Amniotic stem cell (primary cell): Measurements from ENCODE around the gene VWA5B2.

Experiments used
- DNase-seq: peaks from one replicate; lab custom pipeline; 2025; lab: John Stamatoyannopoulos, UW

Gene VWA5B2

DNA sequence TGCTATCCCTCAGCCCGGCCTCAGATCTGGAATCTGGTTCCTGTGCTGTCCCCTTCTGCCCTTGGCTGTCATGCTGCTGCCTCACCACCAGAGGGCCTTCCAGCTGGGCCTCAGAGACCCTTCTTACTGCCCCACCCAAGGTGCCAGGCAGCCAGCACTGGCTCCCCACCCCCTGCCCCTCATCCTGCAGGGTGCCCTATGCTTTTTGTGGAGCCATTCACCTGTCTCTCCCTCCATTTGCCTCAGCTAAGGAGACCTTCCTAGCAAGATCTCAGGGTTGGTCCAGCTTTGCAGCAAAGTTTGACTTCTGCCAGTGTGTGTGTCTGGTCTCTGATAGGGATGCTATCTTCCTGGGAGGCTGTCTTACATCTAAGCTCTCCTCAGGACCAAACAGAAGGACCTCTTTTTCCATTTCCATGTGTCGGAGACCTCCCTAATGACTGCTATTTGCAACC lies 1.9 kb upstream of the VWA5B2 start:
- DNase-seq = no peak

GRCh38 chr3:184228376-184229137 lies 828 bp upstream of the VWA5B2 start:
- no peak for DNase-seq

- DNase-seq = no peak
Observed at GRCh38 chr3:184230081-184230602, 757 bp downstream of the VWA5B2 start.

DNA sequence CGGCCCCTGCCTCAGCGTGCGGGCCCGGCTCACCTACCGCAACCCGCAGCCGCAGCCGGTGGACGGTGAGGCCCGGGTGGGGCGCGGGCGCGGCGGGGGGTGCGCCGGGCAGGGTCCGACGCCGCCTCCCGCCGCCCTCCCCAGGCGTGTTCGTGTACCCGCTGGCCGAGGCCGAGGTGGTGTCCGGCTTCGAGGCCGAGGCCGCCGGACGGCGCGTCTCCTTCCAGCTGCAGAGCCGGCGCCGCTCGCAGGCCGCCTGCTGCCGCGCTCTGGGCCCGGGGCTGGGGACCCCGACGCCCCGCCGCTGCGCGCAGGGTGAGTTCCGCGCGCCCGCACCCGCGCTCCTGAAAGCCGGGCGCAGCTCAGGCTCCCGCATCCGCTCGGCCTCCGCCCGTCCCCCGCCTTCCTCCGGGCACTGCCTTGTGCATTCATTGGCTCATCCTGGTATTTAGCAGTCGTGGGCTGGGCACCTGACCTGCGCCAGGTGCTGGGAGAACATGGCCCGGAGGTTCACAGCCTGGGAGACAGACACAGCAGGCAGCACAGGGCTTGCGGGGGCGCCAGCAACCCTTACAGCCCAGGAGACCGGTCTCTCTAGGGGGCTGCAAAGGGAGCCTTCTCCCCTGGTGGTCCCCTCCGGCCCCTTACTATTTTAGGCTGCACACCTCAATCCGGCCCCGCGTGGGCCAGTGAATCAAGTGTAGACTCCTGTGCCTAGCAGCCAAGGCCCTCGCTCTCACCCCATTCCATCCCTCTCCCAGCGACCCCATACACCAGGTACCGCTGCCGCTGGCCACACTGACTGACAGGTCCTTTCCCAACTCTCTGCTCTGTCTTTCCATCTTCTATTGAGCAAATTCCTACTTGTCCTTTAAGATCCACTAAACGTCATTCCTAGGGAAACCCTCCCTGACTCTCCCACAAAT lies 1.5 kb downstream of the VWA5B2 start:
- DNase-seq = no peak

DNA sequence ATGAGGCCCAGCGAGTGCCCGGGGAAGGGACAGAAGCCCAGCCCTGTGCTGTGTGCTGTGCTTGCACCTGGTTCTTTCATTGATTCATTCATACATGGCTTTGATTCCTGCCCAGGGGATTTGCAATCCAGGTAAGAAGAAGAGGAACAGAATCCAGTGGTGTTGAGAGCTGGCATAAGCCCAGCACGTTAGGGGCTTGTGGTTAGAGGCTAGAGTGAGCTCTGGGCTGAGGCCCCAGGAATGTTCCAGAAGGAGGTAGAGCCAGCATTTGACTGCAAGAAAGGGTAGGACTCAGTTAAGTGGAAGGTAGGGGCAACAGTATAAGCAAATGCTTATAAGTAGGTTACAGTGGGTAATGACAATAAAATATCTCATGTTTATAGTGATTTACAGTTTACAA lies 2.3 kb downstream of the VWA5B2 start:
- no peak for DNase-seq

- no peak for DNase-seq
Observed at GRCh38 chr3:184233127-184233843, 3.9 kb downstream of the VWA5B2 start.

- DNase-seq = peak; percentile 15
Observed at GRCh38 chr3:184234224-184234623, 4.8 kb downstream of the VWA5B2 start.

GRCh38 chr3:184234671-184235380 lies 5.4 kb downstream of the VWA5B2 start:
- DNase-seq = no peak

DNA sequence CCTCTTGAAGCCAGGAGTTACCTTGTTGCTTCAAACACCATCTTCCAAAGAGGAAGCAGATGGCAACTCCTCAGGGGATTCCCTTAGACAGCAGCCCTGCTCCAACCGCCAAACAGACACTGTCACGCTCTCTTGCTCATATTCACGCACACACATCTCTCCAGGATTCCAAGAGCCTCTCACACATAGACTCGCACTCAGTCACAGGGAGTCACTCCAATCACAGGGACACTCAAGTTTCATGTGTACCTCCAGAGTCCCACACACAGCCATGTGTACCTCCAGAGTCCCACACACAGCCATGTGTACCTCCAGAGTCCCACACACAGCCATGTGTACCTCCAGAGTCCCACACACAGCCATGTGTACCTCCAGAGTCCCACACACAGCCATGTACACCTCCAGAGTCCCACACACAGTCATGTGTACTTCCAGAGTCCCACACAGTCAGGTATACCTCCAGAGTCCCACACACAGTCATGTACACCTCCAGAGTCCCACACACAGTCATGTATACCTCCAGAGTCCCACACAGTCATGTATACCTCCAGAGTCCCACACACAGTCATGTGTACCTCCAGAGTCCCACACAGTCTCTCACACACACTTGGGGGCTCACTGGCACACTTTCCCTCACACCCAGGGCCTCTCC lies 6.1 kb downstream of the VWA5B2 start:
- no peak for DNase-seq

DNA sequence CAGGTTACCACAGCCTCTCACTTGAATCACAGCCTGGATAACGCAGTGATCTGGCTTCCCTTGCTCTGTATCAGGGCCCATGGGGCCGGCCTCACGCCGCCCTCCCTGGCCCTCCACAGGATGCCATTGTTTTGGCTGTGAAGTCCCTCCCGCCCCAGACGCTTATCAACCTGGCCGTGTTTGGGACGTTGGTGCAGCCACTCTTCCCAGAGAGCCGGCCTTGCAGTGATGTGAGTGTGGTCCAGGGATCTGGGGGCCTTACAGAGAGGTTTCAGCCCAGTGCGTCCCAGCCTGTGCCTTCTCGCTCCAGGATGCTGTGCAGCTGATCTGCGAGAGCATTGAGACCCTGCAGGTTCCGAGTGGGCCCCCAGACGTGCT lies 6.6 kb downstream of the VWA5B2 start:
- DNase-seq = no peak

GRCh38 chr3:184236636-184237035 lies 7.3 kb downstream of the VWA5B2 start:
- no peak for DNase-seq

- DNase-seq = no peak
Observed at GRCh38 chr3:184237211-184237610, 7.8 kb downstream of the VWA5B2 start.

- DNase-seq = no peak
Observed at GRCh38 chr3:184237807-184238206, 8.4 kb downstream of the VWA5B2 start.

GRCh38 chr3:184238246-184238818 lies 8.9 kb downstream of the VWA5B2 start:
- DNase-seq = no peak

- no peak for DNase-seq
Observed at GRCh38 chr3:184239221-184239620, 9.8 kb downstream of the VWA5B2 start.

DNA sequence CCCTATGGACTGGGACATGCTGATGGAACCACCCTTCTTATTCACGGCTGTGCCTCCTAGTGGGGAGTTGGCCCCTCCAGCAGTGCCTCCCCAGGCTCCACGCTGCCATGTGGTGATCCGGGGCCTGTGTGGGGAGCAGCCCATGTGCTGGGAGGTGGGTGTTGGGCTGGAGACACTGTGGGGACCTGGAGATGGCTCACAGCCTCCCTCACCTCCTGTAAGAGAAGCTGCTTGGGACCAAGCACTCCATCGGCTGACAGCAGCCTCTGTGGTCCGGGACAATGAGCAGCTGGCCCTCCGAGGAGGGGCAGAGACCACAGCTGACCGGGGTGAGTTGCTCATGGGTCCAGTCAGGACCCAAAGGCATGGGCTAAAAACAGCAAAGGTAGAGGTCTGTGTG lies 10.3 kb downstream of the VWA5B2 start:
- no peak for DNase-seq

DNA sequence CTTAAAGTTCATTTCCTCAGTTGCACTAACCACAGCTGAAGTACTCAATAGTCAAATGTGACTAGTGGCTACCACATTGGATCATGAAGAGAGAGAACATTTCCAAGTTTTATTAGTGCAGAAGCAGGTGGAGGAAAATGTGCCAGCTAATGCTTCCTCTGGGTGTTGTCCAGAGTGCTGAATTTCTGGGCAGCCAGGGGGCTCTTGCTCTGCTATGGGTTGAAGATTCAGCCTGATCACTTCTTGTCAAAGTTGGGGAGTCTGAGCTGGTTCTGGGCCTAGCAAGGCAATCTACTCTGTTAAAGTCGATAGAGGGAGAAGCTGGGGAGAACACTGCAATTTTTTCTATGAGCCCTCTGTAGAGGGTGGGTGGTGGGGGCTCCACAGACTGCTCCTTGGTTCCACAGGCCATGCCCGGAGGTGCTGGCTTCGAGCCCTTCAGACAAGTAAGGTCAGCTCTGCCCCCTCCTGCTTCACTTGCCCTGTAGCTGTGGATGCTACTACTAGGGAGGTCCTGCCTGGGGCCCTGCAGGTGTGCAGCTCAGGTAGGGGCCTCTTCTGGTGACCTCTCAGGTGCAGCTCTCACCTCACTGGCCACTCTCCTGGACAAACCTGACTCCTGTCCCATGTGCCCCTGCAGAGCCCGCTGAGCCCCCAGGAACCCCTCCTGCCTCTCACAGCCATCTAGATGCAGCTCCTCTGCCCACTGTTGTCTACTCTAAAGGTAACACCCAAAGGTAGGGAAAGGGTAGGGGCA lies 11.2 kb downstream of the VWA5B2 start:
- no peak for DNase-seq

GRCh38 chr3:184241141-184241446 lies 11.7 kb downstream of the VWA5B2 start:
- DNase-seq = no peak

DNA sequence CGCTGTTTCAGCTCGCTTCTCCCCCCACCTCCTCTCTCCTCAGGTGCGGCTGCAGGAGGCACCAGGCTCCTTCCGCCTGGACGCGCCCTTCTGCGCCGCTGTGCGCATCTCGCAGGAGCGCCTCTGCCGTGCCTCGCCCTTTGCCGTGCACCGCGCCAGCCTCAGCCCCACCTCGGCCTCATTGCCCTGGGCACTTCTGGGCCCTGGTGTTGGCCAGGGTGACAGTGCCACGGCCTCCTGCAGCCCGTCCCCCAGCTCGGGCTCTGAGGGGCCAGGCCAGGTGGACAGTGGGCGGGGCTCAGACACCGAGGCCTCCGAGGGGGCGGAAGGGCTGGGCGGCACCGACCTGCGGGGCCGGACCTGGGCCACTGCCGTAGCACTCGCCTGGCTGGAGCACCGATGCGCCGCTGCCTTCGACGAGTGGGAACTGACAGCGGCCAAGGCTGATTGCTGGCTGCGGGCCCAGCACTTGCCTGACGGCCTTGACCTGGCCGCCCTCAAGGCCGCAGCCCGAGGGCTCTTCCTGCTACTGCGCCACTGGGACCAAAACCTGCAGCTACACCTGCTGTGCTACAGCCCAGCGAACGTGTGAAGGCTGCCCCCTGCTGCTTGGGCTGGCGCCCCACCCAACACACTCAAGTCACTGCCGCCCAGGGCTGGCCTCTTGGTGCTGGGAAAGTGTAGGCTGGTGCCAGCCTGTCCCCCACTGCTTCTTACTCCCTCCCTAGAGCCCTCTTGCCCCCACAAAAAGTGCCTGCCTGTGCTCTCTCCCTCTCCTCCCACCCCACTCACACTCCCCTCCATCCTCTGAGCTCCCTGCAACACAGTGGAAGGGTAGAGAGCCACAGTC lies 12.3 kb downstream of the VWA5B2 start:
- DNase-seq = no peak
